Karpas-422 (cell line): ENCODE data around the gene NUP93. TPM values are rescaled to one million over a fixed set of nuclear protein-coding genes. Genes with fewer than 3 reads are reported as not detected.
"Not testable (repeated sequence)": the region's sequence is repeated elsewhere in the genome, so short reads cannot be mapped to it uniquely, and the experiment has no call there.

Experiments
- DNase-seq: peaks from one replicate; pipeline ENCODE4 v3.0.0-alpha.2; 2015
- H2AFZ ChIP-seq: fragments of 200-600 bp; sonication (generic); 2 replicates; pipeline ENCODE4 v1.6.1; 2014; ENCODE audit warnings: antibody characterized with exemption, low read length, mixed read lengths
- H3K27ac ChIP-seq: fragments of 200-600 bp; sonication (generic); 2 replicates; pipeline ENCODE4 v1.5.1; 2014; ENCODE audit warnings: mild to moderate bottlenecking, low read length, moderate library complexity
- H3K27me3 ChIP-seq: fragments of 200-600 bp; sonication (generic); 2 replicates; pipeline ENCODE4 v1.6.1; 2014; ENCODE audit warnings: low read length, mixed read lengths
- H3K36me3 ChIP-seq: fragments of 200-600 bp; sonication (generic); 2 replicates; pipeline ENCODE4 v1.6.1; 2014; ENCODE audit warnings: low read length, mixed read lengths; ENCODE audit not compliant: insufficient read depth
- H3K4me1 ChIP-seq: fragments of 200-600 bp; sonication (generic); 2 replicates; pipeline ENCODE4 v1.6.1; 2014; ENCODE audit warnings: mild to moderate bottlenecking, low read length, mixed read lengths
- H3K4me2 ChIP-seq: fragments of 200-600 bp; sonication (generic); 2 replicates; pipeline ENCODE4 v1.6.1; 2014; ENCODE audit warnings: low read length, low read depth, mild to moderate bottlenecking; ENCODE audit not compliant: poor library complexity, severe bottlenecking
- H3K4me3 ChIP-seq: fragments of 200-600 bp; sonication (generic); 2 replicates; pipeline ENCODE4 v1.5.1; 2014; ENCODE audit warnings: mild to moderate bottlenecking, antibody characterized with exemption, low read length, mixed read lengths
- H3K79me2 ChIP-seq: fragments of 200-600 bp; sonication (generic); 2 replicates; pipeline ENCODE4 v1.6.1; 2014; ENCODE audit warnings: mild to moderate bottlenecking, low read length, mixed read lengths
- H3K9ac ChIP-seq: fragments of 200-600 bp; sonication (generic); 2 replicates; pipeline ENCODE4 v1.6.0; 2014; ENCODE audit warnings: low read length
- H3K9me2 ChIP-seq: fragments of 200-600 bp; sonication (generic), shearing (Covaris generic); replicated peaks from 2 replicates; pipeline ENCODE4 v1.6.0; 2014; ENCODE audit warnings: mild to moderate bottlenecking, low read length, moderate library complexity; ENCODE audit not compliant: insufficient read depth
- H3K9me3 ChIP-seq: fragments of 300-700, 200-600 bp; sonication (generic); 2 replicates; pipeline ENCODE4 v1.6.1; 2014; ENCODE audit warnings: low read length, mixed read lengths
- H4K20me1 ChIP-seq: fragments of 200-600 bp; sonication (generic); 2 replicates; pipeline ENCODE4 v1.6.1; 2014; ENCODE audit warnings: mild to moderate bottlenecking, antibody characterized with exemption, low read length, low read depth; ENCODE audit not compliant: insufficient read depth
- total RNA-seq: library from RNA; depleted of rRNA; stranded (reverse); fragments of >200 nt; shearing (Covaris generic); gene quantifications from 2 replicates; pipeline ENCODE4 v1.2.3, GENCODE V29; 2014; ENCODE audit warnings: low replicate concordance

The NUP93 gene
- total RNA-seq, 1 experiment from 2014 or later, result 116 TPM

- no peak overlapping the region for H3K27ac ChIP-seq
- DNase-seq, result no peak
These were observed 772 bp upstream of the NUP93 start for GRCh38 chr16:56728980-56729734.

GRCh38 chr16:56732366-56732765 is 2.4 kb downstream of the NUP93 start:
- Histone ChIP-seq H3K4me2 (peak overlapping the region; percentile 99), H3K4me1 (peaks cover 47% of the 10 kb centered on the region), H3K4me3 (peak overlapping the region; percentile 98; the same call in 1 of the 2 replicates), H3K27me3 (no peaks in the 10 kb centered on the region), H3K36me3 (peaks cover 8% of the 10 kb centered on the region), H3K9ac (peak overlapping the region; percentile 92), H2AFZ (no peak overlapping the region), H4K20me1 (peaks cover 13% of the 10 kb centered on the region; the same call in 1 of the 2 replicates), H3K9me2 (no peaks in the 10 kb centered on the region), H3K9me3 (no peaks in the 10 kb centered on the region), H3K27ac (peak overlapping the region; percentile 46), H3K79me2 (peaks cover 74% of the 10 kb centered on the region)
- peak; percentile 60 for DNase-seq

More at GRCh38 chr16:56728980-56729734, 772 bp upstream of the NUP93 start:
- peaks cover 35% of the 10 kb centered on the region for H3K4me1 ChIP-seq
- H3K4me2 ChIP-seq, result peak overlapping the region; percentile 99
- peaks cover 10% of the 10 kb centered on the region; the same call in 1 of the 2 replicates for H4K20me1 ChIP-seq
- peak overlapping the region; percentile 75 for H3K9ac ChIP-seq
- H3K27me3 ChIP-seq, result no peaks in the 10 kb centered on the region
- H3K79me2 ChIP-seq, result peaks cover 42% of the 10 kb centered on the region
- H3K9me2 ChIP-seq, result no peaks in the 10 kb centered on the region
- peak overlapping the region; percentile 92 for H2AFZ ChIP-seq
- H3K9me3 ChIP-seq, result no peaks in the 10 kb centered on the region
- peak overlapping the region; percentile 98 for H3K4me3 ChIP-seq
- no peaks in the 10 kb centered on the region for H3K36me3 ChIP-seq

GRCh38 chr16:56732832-56733231 is 2.9 kb downstream of the NUP93 start:
- peaks cover 13% of the 10 kb centered on the region; the same call in 1 of the 2 replicates for H4K20me1 ChIP-seq
- peak overlapping the region; percentile 6 for H3K27ac ChIP-seq
- H3K9me3 ChIP-seq, result no peaks in the 10 kb centered on the region
- H3K9me2 ChIP-seq, result no peaks in the 10 kb centered on the region
- no peak overlapping the region for H3K4me3 ChIP-seq
- H3K36me3 ChIP-seq, result peaks cover 9% of the 10 kb centered on the region
- no peak overlapping the region for H2AFZ ChIP-seq
- DNase-seq, result no peak
- H3K4me1 ChIP-seq, result peaks cover 47% of the 10 kb centered on the region
- H3K27me3 ChIP-seq, result no peaks in the 10 kb centered on the region
- H3K4me2 ChIP-seq, result peak overlapping the region; percentile 99
- H3K9ac ChIP-seq, result 0 out of 2 replicates have a peak overlapping the region, but pooled peaks have one; percentile 92
- H3K79me2 ChIP-seq, result peaks cover 79% of the 10 kb centered on the region

GRCh38 chr16:56734429-56734828 is 4.5 kb downstream of the NUP93 start:
- H3K4me1 ChIP-seq, result peaks cover 42% of the 10 kb centered on the region
- H3K9ac ChIP-seq, result no peak overlapping the region
- peaks cover 13% of the 10 kb centered on the region; the same call in 1 of the 2 replicates for H4K20me1 ChIP-seq
- no peak overlapping the region for H3K4me3 ChIP-seq
- no peak overlapping the region for H2AFZ ChIP-seq
- H3K9me3 ChIP-seq, result no peaks in the 10 kb centered on the region
- no peak for DNase-seq
- peaks cover 12% of the 10 kb centered on the region for H3K36me3 ChIP-seq
- H3K79me2 ChIP-seq, result peaks cover 89% of the 10 kb centered on the region
- no peak overlapping the region for H3K4me2 ChIP-seq
- H3K9me2 ChIP-seq, result no peaks in the 10 kb centered on the region
- no peaks in the 10 kb centered on the region for H3K27me3 ChIP-seq
- H3K27ac ChIP-seq, result no peak overlapping the region

- Histone ChIP-seq H3K9ac (no peak overlapping the region), H3K4me3 (no peak overlapping the region), H4K20me1 (peaks cover 13% of the 10 kb centered on the region; the same call in 1 of the 2 replicates), H3K36me3 (peaks cover 12% of the 10 kb centered on the region), H3K4me2 (no peak overlapping the region), H3K27ac (no peak overlapping the region), H2AFZ (no peak overlapping the region), H3K9me2 (no peaks in the 10 kb centered on the region), H3K27me3 (no peaks in the 10 kb centered on the region), H3K79me2 (peaks cover 81% of the 10 kb centered on the region), H3K9me3 (no peaks in the 10 kb centered on the region), H3K4me1 (peaks cover 31% of the 10 kb centered on the region)
- DNase-seq, result no peak
These were observed 6.5 kb downstream of the NUP93 start for GRCh38 chr16:56736476-56736875.

GRCh38 chr16:56737539-56737938 is 7.6 kb downstream of the NUP93 start:
- H2AFZ ChIP-seq, result no peak overlapping the region
- no peaks in the 10 kb centered on the region for H3K9me2 ChIP-seq
- peaks cover 81% of the 10 kb centered on the region for H3K79me2 ChIP-seq
- H3K27ac ChIP-seq, result no peak overlapping the region
- no peak for DNase-seq
- H3K4me2 ChIP-seq, result no peak overlapping the region
- H3K9me3 ChIP-seq, result no peaks in the 10 kb centered on the region
- peaks cover 24% of the 10 kb centered on the region for H3K4me1 ChIP-seq
- peaks cover 12% of the 10 kb centered on the region for H3K36me3 ChIP-seq
- no peak overlapping the region for H3K4me3 ChIP-seq
- peaks cover 6% of the 10 kb centered on the region; the same call in 1 of the 2 replicates for H4K20me1 ChIP-seq
- no peak overlapping the region for H3K9ac ChIP-seq
- no peaks in the 10 kb centered on the region for H3K27me3 ChIP-seq

GRCh38 chr16:56738221-56738620 is 8.3 kb downstream of the NUP93 start:
- H3K9me2 ChIP-seq, result no peaks in the 10 kb centered on the region
- no peak overlapping the region for H3K9ac ChIP-seq
- H4K20me1 ChIP-seq, result 0 out of 2 replicates have a peak, but pooled peaks cover 4% of the 10 kb centered on the region
- H3K4me1 ChIP-seq, result peaks cover 19% of the 10 kb centered on the region
- no peak overlapping the region for H3K27ac ChIP-seq
- no peak overlapping the region for H2AFZ ChIP-seq
- H3K4me3 ChIP-seq, result no peak overlapping the region
- H3K9me3 ChIP-seq, result no peaks in the 10 kb centered on the region
- peaks cover 12% of the 10 kb centered on the region for H3K36me3 ChIP-seq
- H3K79me2 ChIP-seq, result peaks cover 81% of the 10 kb centered on the region
- H3K4me2 ChIP-seq, result no peak overlapping the region
- no peak for DNase-seq
- no peaks in the 10 kb centered on the region for H3K27me3 ChIP-seq

- H4K20me1 ChIP-seq, H3K9ac ChIP-seq, H3K4me3 ChIP-seq, H2AFZ ChIP-seq, H3K27ac ChIP-seq, H3K9me3 ChIP-seq, H3K4me2 ChIP-seq, DNase-seq, H3K27me3 ChIP-seq, H3K9me2 ChIP-seq: not testable (repeated sequence)
- Histone ChIP-seq H3K79me2 (peaks cover 81% of the 10 kb centered on the region), H3K36me3 (peaks cover 12% of the 10 kb centered on the region), H3K4me1 (peaks cover 17% of the 10 kb centered on the region)
These were observed 9.4 kb downstream of the NUP93 start for GRCh38 chr16:56739378-56739777.
